HG02840 (cell line): Measurements from ENCODE around the gene FBLL1.
A peak's percentile ranks its signal among the peaks of the same experiment; 100 is the strongest.
"Not testable (repeated sequence)": the region's sequence is repeated elsewhere in the genome, so short reads cannot be mapped to it uniquely, and the experiment has no call there.

ENCODE experiments used
- ATAC-seq: cut with Tn5 transposase; IDR thresholded peaks from one replicate; pipeline ENCODE4 v1.9.1; 2021; ENCODE audit warnings: mild to moderate bottlenecking, moderate library complexity, moderate number of reproducible peaks; ENCODE audit not compliant: unreplicated experiment, low FRiP score

The FBLL1 gene

DNA sequence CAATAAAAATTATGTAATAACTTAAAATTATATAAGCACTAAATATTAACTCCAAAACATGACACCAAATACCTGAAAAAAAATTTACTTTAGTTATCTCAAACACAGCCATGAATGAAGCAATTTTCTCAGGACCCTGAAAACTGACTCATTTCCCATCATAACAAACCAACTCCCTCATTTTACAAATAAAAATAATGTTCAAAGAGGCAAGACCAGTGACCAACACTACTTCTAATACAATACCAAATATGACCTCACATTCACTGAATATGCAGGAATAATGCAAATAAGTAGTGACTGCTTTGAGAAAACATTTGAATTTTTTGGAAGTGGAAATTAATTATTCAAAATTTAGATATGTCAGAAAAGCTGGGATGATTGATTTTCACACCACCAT lies 21.6 kb downstream of the FBLL1 start:
- ATAC-seq: no peak

DNA sequence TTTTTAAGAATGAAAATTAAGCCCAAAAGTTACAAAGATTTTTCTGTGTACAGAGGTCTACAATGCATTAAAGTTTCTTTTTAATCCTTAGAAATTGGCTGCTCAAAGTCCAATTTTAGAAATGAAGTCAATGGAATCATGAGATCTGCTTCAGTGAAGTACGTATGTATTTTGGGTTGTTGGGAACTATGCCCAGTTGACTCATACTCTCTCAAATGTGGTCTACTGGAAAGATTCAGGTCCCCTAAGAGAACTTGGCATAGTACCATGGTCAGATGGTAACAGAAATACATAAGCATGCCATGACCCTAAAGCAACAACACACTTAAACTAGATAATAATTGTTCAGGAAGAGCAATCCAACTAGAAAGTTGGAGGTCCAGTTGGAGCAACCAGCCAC lies 23.0 kb downstream of the FBLL1 start:
- ATAC-seq: no peak

DNA sequence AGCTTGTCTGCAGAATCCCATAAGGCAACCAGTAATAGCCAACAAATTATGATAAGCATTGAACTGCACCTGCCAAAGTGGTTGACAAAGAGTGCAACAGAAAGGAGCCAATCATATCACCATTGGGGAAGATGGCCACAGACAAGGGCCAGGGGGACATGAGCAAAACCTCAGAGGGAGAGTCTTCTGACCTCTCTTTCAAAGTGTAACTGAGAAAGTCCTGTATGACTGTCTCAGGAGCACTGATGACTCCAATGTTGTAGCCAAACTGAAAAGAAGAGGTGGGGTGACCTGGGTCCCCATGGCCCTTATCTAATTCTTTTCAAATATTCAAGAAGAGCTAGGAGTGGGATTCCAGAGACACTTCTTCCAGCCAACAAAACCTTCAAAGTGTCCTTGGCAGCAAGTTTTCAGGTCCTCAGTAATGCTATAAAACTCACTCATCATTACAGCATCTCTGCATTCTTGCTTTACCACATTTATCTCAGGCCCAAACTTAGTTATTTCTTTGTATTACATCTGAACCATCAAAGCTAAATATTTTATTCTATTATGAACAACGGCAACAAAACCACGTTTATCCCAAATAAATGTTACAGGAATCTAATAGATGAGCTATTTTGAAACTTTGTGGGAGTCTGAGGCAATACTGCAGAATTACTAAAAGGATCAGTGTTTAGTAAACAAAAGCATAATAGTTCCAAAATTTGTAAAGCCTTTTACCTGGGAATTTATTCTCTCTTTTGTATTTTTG lies 24.4 kb downstream of the FBLL1 start:
- no peak for ATAC-seq

DNA sequence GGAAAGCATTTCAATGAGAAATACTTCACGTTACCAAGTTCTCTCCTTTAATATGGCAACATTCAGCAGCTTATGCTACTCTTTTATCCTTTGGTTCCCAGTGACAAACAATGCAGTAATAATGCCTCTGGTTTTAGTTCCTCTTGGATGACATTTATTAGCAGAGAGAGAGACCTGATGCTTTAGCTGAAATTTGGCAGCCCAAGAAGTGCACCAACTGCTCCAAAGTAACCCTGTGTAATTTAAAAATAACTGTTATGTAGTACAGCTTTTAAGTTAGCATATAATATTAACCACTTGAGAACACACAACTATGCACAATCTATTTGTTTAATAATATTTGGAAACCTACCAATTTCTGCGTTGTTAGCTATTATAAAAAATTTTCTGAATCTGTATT lies 28.3 kb downstream of the FBLL1 start:
- no peak for ATAC-seq

DNA sequence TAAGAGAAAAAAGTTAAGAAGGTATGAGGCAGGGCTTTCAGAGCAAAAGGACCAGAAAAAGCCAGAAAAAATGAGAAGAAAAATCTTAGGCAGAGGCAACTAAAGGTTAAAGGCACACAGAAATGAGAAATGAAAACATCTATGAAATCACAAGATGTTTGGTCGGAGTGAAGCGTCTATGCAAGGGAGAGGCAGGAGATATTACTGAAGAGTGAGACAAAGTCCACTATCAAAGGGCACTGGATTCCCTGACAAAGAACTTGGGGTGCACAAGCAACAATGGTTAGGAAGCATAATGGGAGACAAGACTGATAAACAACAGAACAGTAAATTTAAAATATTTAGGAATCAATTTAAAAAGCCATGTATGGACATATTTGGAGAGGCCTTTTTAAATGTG lies 33.2 kb downstream of the FBLL1 start:
- ATAC-seq: no peak

DNA sequence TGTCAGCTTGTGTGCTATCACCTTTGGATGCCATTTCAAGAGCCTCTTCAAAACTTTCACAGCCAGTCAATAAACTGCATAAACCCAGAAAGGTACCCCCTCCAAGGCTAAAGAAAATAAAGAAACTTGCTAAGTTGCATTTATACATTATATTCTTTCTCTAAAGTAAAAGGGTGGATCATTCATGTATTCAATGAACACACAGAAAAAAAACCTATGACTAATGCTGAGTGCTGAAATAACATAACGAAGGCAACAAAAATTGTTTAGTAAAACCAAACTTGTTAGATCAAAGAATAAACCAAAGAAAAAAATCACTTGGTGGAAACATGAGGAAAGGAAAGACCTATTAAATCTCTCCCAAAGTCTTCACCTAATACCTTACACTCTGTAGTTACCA lies 34.9 kb downstream of the FBLL1 start:
- ATAC-seq: no peak

DNA sequence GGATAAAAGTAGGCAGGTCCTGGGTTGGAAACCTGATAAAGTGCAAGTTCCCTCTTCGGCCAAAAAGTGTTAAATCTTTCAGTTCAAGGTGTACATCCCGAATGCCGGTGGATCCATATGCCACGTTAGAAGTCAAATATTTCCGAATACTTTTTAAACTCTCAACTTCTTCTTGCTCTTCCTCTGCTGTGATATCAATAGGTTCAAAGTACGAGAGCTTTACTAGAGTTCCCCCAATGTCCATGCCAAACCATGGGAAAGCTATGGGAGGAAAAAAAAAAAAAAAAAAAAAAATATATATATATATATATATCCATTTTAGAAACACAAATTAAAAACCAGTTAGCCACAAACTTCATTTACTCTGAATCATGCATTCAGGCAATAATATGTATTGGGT lies 39.6 kb downstream of the FBLL1 start:
- ATAC-seq: no peak

DNA sequence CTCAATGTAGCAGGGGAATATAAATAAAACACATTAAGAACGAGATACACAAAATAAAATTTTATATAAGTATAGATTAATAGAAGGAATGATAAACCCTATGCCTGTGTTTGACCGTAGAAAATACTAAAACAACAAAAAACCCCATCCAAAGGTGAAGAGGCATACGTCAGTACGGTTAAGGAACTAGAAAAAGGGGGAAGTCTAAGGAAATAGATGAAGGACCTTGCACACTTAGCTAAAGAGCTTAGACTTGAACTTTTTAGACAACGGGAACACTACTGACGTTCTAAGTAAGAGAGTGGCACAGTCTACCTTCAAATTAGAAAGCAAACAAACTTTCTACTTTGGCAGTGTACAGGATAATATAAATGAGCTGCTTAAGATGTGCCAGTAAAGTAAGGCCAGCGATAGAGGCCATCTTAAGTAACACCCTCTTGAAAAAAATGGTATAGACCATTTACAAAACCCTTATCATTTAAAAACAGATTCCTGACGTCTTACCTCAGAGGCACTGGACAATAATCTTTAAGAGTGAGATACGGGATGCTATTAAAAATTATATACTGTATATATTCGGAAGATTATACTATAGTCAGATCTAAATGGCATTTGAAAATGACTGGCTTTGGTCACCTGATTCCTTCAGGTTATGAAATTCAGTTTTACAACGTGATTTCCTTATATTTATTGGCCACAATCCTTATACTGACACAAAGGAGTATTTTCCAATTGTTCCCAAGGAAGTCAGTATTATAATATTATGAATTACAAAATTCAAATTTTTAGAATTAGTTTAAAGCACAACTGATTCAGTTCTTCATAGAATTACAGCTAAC lies 41.6 kb downstream of the FBLL1 start:
- no peak for ATAC-seq

DNA sequence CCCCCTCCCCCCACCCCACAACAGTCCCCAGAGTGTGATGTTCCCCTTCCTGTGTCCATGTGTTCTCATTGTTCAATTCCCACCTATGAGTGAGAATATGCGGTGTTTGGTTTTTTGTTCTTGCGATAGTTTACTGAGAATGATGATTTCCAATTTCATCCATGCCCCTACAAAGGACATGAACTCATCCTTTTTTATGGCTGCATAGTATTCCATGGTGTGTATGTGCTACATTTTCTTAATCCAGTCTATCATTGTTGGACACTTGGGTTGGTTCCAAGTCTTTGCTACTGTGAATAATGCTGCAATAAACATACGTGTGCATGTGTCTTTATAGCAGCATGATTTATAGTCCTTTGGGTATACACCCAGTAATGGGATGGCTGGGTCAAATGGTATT lies 44.6 kb downstream of the FBLL1 start:
- not testable (repeated sequence) for ATAC-seq

DNA sequence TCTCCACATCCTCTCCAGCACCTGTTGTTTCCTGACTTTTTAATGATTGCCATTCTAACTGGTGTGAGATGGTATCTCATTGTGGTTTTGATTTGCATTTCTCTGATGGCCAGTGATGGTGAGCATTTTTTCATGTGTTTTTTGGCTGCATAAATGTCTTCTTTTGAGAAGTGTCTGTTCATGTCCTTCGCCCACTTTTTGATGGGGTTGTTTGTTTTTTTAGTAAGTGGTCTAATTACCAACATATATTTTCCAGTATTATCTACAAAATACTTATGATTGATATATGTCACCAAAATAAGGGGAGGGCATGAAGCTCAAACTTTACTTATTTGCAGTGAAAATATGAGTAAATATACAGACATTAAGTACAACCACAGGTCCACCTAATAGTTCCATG lies 45.1 kb downstream of the FBLL1 start:
- not testable (repeated sequence) for ATAC-seq

DNA sequence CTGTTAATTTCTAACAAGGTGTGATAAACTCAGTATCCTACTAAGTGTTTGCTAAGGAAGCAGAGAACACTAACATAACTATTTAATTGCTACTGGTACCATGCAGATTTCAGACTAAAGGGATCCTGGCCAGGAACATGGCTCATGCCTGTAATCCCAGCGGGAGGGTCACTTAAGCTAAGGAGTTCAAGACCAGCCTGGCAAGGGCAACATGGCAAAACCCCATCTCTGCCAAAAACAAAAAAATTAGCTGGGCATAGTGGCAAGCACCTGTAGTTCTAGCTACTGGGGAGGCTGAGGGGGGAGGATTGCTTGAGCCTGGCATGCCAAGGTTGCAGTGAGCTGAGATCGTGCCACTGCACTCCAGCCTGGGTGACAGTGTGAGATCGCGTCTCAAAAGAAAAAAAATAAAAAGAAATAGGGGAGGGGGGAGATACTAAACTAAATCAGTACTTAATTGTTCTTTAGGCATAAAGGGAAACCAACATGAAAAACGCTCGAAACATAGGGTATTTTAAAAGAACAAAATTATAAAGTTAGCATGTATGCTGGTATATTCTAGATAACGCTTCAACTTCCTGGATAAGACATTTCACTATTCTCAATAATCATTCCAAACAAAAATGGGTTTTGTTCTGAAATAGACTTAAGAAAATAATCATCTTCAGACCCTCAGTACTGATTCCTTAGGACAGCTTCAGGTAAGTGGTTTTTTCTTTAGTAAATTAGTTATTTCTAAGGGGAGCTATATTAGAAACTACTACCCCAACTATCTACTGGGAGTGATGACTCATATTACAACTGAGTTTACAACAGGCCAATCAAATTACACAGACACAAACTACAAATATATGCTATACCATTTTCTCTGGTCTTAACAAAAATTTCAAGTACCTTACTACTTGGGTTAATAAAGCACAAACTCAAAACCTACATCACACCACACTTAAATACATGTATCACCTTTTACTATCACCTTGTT lies 46.6 kb downstream of the FBLL1 start:
- ATAC-seq: no peak

DNA sequence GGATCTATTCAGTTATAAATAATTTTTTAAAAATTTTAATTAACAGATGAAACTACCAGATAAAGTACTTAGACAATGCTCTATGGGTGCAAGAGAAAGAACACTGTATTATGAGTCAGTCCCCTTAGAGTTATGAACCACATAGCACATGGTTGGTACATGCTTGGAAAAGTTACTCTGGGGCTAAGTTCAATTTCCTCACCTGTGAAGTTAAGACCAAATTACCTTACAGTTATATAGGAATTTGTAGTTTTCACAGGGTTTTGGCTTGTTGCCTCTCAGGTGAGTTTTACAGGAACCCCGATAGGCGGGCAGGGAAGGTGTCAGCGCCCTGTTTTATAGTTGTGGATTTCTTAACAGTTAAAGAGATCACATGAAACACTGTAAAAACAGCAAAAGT lies 48.9 kb downstream of the FBLL1 start:
- ATAC-seq: no peak

DNA sequence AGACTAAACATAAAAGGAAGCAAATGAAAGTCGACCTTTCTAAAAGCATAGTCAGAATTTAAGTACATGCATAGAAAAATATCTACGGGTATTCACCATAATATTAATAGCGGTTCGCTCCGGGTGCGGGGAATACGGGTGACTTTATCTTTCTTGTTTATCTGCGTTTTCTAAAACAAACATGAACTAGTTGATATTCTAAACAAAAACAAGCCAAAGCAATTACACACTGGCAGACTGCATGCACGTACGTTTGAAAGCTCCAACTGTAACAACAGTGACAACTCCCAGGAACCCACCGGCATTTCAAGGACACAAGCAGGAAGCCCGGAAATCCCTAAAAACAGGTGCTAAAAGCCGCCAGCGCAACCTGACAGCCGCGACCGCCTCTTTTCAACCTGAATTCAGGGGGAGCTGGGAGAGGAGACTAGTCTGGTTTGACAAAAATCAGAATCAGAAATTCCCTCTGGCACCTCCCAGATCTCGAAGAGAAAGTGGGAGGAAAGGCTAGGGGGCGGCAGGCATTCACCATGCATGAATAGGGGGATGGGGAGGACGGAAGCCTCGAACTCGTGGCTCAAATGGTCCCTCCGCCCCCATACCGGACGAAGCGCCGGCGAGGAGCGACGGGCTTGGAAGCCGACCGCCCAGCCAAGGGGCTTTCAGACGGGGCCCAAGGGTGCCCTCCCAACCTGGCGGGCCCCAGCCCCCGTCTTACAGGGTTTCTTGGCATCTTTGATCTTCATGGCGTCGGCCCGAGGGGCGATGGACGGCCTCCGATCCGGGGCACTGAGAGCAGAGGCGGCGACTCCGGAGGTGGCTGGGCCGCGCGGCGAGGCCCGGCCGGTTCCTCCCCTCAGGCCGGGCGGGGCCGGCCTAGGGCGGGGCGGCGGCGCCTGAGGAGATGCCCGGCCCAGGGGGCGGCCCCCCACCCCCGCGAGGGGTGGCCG lies 49.7 kb downstream of the FBLL1 start, which contains the start of gene PANK3:
Gene PANK3, minus strand, starts transcription at position 831 of the 950 bp plus-strand sequence. Its CDS starts 85 bp downstream, at position 746.
- ATAC-seq: peak; percentile 64

DNA sequence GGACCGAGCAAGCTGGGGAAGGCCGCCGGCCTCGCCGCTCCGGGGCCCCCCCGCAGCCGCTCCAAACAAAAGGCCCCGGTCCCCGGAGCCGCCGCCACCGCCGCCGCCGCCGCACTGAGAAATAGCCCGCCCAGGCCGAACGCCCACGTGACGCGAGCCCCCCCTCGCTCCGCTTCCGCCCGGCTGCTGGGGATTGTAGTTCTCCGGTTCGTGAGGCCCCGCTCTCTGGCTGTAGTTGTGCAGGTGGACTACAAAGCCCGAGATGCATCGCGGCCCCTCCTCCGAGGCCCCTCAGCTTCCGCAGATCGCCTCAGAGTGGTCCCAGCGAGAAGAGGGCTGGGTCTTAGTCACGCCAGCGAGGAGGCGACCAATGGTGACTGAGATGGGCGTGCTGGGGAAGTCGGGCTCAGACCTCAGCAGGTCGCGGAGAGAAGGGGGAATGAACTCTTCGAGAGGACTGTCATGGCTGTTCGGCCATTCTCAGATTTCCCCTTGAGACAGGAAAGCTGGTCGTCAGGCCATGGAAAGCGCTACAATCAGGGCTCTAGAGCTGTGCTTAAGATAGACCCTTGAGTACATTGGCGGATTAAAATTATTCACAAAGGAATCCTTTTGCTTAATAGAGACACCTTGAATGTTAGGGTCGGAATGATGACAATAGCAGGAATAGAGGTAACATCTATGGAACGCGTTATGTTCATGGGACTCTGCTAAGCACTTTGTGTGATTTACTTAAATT lies 50.6 kb downstream of the FBLL1 start:
- ATAC-seq: peak; percentile 96

DNA sequence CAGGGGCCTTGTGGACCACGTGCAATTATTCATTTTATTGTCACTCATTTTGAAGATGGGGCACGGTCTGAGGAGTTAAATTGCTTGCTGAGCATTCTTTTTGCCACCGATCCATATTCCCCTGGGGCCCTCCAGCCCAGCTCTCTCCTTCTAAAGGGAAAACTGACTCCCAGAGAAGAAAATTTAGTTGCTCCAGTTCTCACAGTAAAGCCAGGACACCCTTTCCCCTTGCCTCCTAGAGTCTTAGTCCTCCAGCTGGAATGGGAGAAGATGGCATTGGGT lies 51.1 kb downstream of the FBLL1 start:
- ATAC-seq: no peak
